IMR-90 (cell line): ENCODE results near the gene PID1.

Experiments
- RFX5 ChIP-seq: IDR thresholded peaks from 2 replicates; pipeline ENCODE4 v1.8.0; 2012; ENCODE audit warnings: low read depth, mild to moderate bottlenecking, low read length, moderate library complexity
- TF ChIP-seq, protein P1 (sequence below): conservative IDR thresholded peaks from 2 replicates; pipeline ENCODE4 v1.5.1; 2012; ENCODE audit warnings: mild to moderate bottlenecking, low read depth, low read length, improper control_type of control experiment

DNA sequence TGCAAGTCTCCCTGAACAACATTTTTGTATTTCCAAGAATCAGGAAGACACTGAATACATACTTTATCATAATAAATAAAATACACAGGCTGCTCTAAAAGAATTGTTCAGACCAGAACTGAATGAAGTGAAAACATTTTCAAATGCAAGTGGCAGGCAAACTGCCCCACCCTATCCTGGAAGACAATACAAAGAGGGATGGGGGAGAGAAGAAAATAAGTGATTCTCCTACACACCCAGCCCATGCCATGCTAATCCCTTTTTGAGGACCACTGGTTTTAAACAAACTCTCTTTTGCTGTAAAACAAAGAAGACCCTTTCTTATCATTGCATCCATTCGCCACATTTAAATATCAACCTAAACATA, 95.6 kb downstream of the PID1 start:
- TF ChIP-seq, protein P1, sequence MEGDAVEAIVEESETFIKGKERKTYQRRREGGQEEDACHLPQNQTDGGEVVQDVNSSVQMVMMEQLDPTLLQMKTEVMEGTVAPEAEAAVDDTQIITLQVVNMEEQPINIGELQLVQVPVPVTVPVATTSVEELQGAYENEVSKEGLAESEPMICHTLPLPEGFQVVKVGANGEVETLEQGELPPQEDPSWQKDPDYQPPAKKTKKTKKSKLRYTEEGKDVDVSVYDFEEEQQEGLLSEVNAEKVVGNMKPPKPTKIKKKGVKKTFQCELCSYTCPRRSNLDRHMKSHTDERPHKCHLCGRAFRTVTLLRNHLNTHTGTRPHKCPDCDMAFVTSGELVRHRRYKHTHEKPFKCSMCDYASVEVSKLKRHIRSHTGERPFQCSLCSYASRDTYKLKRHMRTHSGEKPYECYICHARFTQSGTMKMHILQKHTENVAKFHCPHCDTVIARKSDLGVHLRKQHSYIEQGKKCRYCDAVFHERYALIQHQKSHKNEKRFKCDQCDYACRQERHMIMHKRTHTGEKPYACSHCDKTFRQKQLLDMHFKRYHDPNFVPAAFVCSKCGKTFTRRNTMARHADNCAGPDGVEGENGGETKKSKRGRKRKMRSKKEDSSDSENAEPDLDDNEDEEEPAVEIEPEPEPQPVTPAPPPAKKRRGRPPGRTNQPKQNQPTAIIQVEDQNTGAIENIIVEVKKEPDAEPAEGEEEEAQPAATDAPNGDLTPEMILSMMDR = no peak
- no peak for TF ChIP-seq RFX5
